Measurements from ENCODE around the gene PGAM2. TPM values are rescaled to one million over a fixed set of nuclear protein-coding genes. Genes with fewer than 3 reads are reported as not detected.
"Not testable (repeated sequence)": the region's sequence is repeated elsewhere in the genome, so short reads cannot be mapped to it uniquely, and the experiment has no call there.

Gene PGAM2
- total and polyA plus RNA-seq, 2 of the 13 experiments (the other 11 are each of a cell fraction or from before 2014, with no cell fraction given): 0.22 TPM; not detected in 1

DNA sequence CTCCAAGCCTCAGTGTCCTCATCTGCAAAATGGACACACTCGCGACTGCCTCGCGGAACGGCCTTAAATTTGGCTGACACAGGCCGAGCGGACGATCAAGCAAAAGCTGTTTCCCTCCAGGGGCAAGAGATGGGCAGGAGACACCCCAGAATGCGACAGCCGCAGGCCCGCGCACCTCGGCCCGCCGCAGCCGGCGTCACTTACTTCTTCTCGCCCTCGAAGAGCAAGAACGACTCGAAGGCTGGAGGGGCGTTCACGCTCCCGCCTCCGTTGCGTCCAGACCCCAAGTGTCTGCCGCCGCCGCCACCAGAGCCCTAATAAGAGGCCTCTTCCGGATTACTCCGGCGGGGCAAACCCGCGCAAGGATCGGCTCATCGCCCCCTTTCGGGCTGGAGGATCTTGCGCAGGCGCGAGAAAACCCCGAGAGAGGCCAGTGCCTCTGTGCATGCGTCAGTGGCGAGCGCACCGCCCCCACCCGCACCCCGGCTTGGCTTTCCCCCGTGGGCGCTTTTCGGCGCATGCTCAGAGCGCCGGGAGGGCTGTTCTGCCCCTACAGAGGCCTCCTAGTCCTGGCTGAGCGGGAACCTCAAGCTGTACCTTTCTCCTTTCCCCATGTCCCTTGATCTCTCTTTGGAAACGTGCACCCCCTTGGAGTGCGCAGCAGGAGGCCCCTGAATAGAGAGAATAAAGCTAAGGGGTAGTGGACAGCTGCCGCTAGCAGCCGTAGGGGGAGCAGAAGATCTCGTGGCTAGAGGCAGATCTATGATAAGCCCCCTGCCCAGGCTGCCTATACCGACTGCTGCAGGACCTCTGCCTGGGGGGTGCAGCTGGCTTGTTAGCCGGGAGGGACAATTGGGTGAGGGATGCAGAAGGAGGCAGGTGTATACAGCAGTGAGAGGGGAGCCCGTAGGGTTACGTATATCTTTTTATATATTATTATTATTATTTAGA lies 46.2 kb downstream of the PGAM2 start (continued):
- TF ChIP-seq GABPB1 (CRISPR knock-in tag; IDR thresholded peaks at IDR 0.05): peak; percentile 97
- TF ChIP-seq, protein P1, sequence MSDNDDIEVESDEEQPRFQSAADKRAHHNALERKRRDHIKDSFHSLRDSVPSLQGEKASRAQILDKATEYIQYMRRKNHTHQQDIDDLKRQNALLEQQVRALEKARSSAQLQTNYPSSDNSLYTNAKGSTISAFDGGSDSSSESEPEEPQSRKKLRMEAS (IDR thresholded peaks at IDR 0.05): peak; percentile 59; the same call in 1 of the 2 replicates
- peak; percentile 82 for TF ChIP-seq ZNF772 (CRISPR knock-in tag; IDR thresholded peaks at IDR 0.05)
- TF ChIP-seq ZNF614 (CRISPR knock-in tag; IDR thresholded peaks at IDR 0.05; ENCODE audit: borderline replicate concordance): peak; percentile 68; the same call in 1 of the 2 replicates
- peak; percentile 84 for TF ChIP-seq HOXA3 (CRISPR knock-in tag; IDR thresholded peaks at IDR 0.05)
- peak; percentile 14; the same call in 1 of the 2 replicates for TF ChIP-seq ZNF263 (CRISPR knock-in tag; IDR thresholded peaks at IDR 0.05)
- TF ChIP-seq, protein P2, sequence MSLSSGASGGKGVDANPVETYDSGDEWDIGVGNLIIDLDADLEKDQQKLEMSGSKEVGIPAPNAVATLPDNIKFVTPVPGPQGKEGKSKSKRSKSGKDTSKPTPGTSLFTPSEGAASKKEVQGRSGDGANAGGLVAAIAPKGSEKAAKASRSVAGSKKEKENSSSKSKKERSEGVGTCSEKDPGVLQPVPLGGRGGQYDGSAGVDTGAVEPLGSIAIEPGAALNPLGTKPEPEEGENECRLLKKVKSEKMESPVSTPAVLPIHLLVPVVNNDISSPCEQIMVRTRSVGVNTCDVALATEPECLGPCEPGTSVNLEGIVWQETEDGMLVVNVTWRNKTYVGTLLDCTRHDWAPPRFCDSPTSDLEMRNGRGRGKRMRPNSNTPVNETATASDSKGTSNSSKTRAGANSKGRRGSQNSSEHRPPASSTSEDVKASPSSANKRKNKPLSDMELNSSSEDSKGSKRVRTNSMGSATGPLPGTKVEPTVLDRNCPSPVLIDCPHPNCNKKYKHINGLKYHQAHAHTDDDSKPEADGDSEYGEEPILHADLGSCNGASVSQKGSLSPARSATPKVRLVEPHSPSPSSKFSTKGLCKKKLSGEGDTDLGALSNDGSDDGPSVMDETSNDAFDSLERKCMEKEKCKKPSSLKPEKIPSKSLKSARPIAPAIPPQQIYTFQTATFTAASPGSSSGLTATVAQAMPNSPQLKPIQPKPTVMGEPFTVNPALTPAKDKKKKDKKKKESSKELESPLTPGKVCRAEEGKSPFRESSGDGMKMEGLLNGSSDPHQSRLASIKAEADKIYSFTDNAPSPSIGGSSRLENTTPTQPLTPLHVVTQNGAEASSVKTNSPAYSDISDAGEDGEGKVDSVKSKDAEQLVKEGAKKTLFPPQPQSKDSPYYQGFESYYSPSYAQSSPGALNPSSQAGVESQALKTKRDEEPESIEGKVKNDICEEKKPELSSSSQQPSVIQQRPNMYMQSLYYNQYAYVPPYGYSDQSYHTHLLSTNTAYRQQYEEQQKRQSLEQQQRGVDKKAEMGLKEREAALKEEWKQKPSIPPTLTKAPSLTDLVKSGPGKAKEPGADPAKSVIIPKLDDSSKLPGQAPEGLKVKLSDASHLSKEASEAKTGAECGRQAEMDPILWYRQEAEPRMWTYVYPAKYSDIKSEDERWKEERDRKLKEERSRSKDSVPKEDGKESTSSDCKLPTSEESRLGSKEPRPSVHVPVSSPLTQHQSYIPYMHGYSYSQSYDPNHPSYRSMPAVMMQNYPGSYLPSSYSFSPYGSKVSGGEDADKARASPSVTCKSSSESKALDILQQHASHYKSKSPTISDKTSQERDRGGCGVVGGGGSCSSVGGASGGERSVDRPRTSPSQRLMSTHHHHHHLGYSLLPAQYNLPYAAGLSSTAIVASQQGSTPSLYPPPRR (CRISPR knock-in tag; IDR thresholded peaks at IDR 0.05; ENCODE audit: borderline replicate concordance): 0 out of 2 replicates have a peak, but pooled peaks have one; percentile 40
- peak; percentile 67 for TF ChIP-seq RXRB (CRISPR knock-in tag; IDR thresholded peaks at IDR 0.05; ENCODE audit: borderline replicate concordance)
- peak; percentile 89 for TF ChIP-seq PHF20 (CRISPR knock-in tag; IDR thresholded peaks at IDR 0.05)
- TF ChIP-seq TEAD3 (CRISPR knock-in tag; optimal IDR thresholded peaks at IDR 0.05; ENCODE audit: borderline replicate concordance): peak; percentile 66
- 0 out of 2 replicates have a peak, but pooled peaks have one; percentile 31 for TF ChIP-seq ZSCAN25 (CRISPR knock-in tag; IDR thresholded peaks at IDR 0.05)
- TF ChIP-seq, protein P3, sequence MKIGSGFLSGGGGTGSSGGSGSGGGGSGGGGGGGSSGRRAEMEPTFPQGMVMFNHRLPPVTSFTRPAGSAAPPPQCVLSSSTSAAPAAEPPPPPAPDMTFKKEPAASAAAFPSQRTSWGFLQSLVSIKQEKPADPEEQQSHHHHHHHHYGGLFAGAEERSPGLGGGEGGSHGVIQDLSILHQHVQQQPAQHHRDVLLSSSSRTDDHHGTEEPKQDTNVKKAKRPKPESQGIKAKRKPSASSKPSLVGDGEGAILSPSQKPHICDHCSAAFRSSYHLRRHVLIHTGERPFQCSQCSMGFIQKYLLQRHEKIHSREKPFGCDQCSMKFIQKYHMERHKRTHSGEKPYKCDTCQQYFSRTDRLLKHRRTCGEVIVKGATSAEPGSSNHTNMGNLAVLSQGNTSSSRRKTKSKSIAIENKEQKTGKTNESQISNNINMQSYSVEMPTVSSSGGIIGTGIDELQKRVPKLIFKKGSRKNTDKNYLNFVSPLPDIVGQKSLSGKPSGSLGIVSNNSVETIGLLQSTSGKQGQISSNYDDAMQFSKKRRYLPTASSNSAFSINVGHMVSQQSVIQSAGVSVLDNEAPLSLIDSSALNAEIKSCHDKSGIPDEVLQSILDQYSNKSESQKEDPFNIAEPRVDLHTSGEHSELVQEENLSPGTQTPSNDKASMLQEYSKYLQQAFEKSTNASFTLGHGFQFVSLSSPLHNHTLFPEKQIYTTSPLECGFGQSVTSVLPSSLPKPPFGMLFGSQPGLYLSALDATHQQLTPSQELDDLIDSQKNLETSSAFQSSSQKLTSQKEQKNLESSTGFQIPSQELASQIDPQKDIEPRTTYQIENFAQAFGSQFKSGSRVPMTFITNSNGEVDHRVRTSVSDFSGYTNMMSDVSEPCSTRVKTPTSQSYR (CRISPR knock-in tag; IDR thresholded peaks at IDR 0.05; ENCODE audit: borderline replicate concordance): peak; percentile 73
- peak; percentile 62 to 78 for TF ChIP-seq POLR2A (IDR thresholded peaks at IDR 0.05; ENCODE audit: insufficient read depth in 1 of 2, low read depth in 2 of 2, low read length in 2 of 2)
- TF ChIP-seq BORCS8-MEF2B (CRISPR knock-in tag; IDR thresholded peaks at IDR 0.05): peak; percentile 83
- TF ChIP-seq CCDC6 (CRISPR knock-in tag; IDR thresholded peaks at IDR 0.05): peak; percentile 71
- 0 out of 2 replicates have a peak, but pooled peaks have one; percentile 18 for TF ChIP-seq CEBPG (CRISPR knock-in tag; IDR thresholded peaks at IDR 0.05)
- TF ChIP-seq ZNF670 (CRISPR knock-in tag; IDR thresholded peaks at IDR 0.05; ENCODE audit: borderline replicate concordance): 0 out of 2 replicates have a peak, but pooled peaks have one; percentile 24
- TF ChIP-seq ZNF331 (CRISPR knock-in tag; IDR thresholded peaks at IDR 0.05): peak; percentile 81; the same call in 1 of the 2 replicates
- peak; percentile 50; the same call in 1 of the 2 replicates for TF ChIP-seq NFKB2 (CRISPR knock-in tag; IDR thresholded peaks at IDR 0.05; ENCODE audit: borderline replicate concordance)
- TF ChIP-seq NONO (IDR thresholded peaks at IDR 0.05): not testable (repeated sequence)
- TF ChIP-seq NONO (CRISPR knock-in tag; conservative IDR thresholded peaks at IDR 0.05): peak; percentile 76
- TF ChIP-seq ZNF788 (CRISPR knock-in tag; IDR thresholded peaks at IDR 0.05; ENCODE audit: borderline replicate concordance): peak; percentile 86; the same call in 1 of the 2 replicates

Measured in HepG2 (cell line).